HepG2 (cell line): ENCODE results near the gene APC2. TPM values are rescaled to one million over a fixed set of nuclear protein-coding genes. Genes with fewer than 3 reads are reported as not detected.

ENCODE experiments used
- ARNT ChIP-seq: fragments of 450-650 bp; IDR thresholded peaks from 2 replicates; pipeline ENCODE4 v1.6.1; 2017
- DNMT3B ChIP-seq: conservative IDR thresholded peaks from 2 replicates; pipeline ENCODE4 v1.6.1; 2016; ENCODE audit warnings: missing biosample characterization, control low read depth
- GFI1 ChIP-seq: sonication (generic); formaldehyde crosslinking; IDR thresholded peaks from 2 replicates; pipeline ENCODE4 v1.5.0; 2020; ENCODE audit warnings: missing genetic modification reagents, mild to moderate bottlenecking, borderline replicate concordance
- HNF4A ChIP-seq: sonication (generic); formaldehyde crosslinking; IDR thresholded peaks from 2 replicates; pipeline ENCODE4 v1.4.0; 2020; ENCODE audit warnings: missing genetic modification reagents
- MTA1 ChIP-seq: sonication (generic); formaldehyde crosslinking; IDR thresholded peaks from 2 replicates; pipeline ENCODE4 v1.4.0; 2020; ENCODE audit warnings: missing genetic modification reagents, mild to moderate bottlenecking, borderline replicate concordance
- NCOR1 ChIP-seq: fragments of 200-600 bp; sonication (generic); IDR thresholded peaks from 2 replicates; pipeline ENCODE4 v1.7.0; 2017; ENCODE audit warnings: antibody characterized with exemption, low read length, borderline replicate concordance
- NPAS2 ChIP-seq: sonication (generic); formaldehyde crosslinking; IDR thresholded peaks from 2 replicates; pipeline ENCODE4 v1.8.0; 2022; ENCODE audit warnings: mild to moderate bottlenecking, missing genetic modification reagents, borderline replicate concordance
- PRMT3 ChIP-seq: sonication (generic); formaldehyde crosslinking; IDR thresholded peaks from 2 replicates; pipeline ENCODE4 v1.8.1; 2022; ENCODE audit warnings: low read depth, mild to moderate bottlenecking, moderate library complexity, missing genetic modification reagents, borderline replicate concordance
- SALL2 ChIP-seq: sonication (generic); formaldehyde crosslinking; IDR thresholded peaks from 2 replicates; pipeline ENCODE4 v1.8.1; 2023; ENCODE audit warnings: mild to moderate bottlenecking, missing genetic modification reagents, inconsistent platforms
- TMF1 ChIP-seq: sonication (generic); formaldehyde crosslinking; IDR thresholded peaks from 2 replicates; pipeline ENCODE4 v1.8.1; 2022; ENCODE audit warnings: low read depth, missing genetic modification reagents
- TRIM22 ChIP-seq: fragments of 450-650 bp; IDR thresholded peaks from 2 replicates; pipeline ENCODE4 v1.6.1; 2017
- ZFYVE20 ChIP-seq: sonication (generic); formaldehyde crosslinking; IDR thresholded peaks from 2 replicates; pipeline ENCODE4 v1.8.0; 2023; ENCODE audit warnings: low read depth, mild to moderate bottlenecking, moderate library complexity, missing genetic modification reagents, borderline replicate concordance
- ZHX1 ChIP-seq: sonication (generic); formaldehyde crosslinking; IDR thresholded peaks from 2 replicates; pipeline ENCODE4 v1.8.1; 2022; ENCODE audit warnings: low read depth, mild to moderate bottlenecking, missing genetic modification reagents
- ZNF121 ChIP-seq: sonication (generic); formaldehyde crosslinking; IDR thresholded peaks from 2 replicates; pipeline ENCODE4 v1.5.0; 2020; ENCODE audit warnings: mild to moderate bottlenecking, missing genetic modification reagents
- ZNF484 ChIP-seq: sonication (generic); formaldehyde crosslinking; IDR thresholded peaks from 2 replicates; pipeline ENCODE4 v1.5.1; 2020; ENCODE audit warnings: mild to moderate bottlenecking, low read depth, missing genetic modification reagents, borderline replicate concordance
- ZNF678 ChIP-seq: sonication (generic); formaldehyde crosslinking; IDR thresholded peaks from 2 replicates; pipeline ENCODE4 v1.4.0; 2020; ENCODE audit warnings: mild to moderate bottlenecking, missing genetic modification reagents
- ZNF704 ChIP-seq: sonication (generic); formaldehyde crosslinking; IDR thresholded peaks from 2 replicates; pipeline ENCODE4 v1.8.1; 2023; ENCODE audit warnings: mild to moderate bottlenecking, inconsistent platforms, moderate library complexity, missing genetic modification reagents, borderline replicate concordance
- polyA plus RNA-seq, 8 experiments: library from polyadenylated mRNA; depleted of rRNA in 3 of 8; stranded (reverse) in 7 of 8; unstranded in 1 of 8; fragments of >200 nt; fragmentation: Illumina TruSeq in 4 of 8; extraction: Trizol in 4 of 8; gene quantifications; 2 replicates each; pipeline versions ENCODE4 v1.2.1 to v1.2.3, GENCODE V29; 2011 to 2016; ENCODE audit warnings: low read depth in 4 of 8, missing spikeins in 1 of 8, mixed read lengths in 1 of 8; ENCODE audit not compliant: insufficient read depth in 1 of 8
- total RNA-seq, 5 experiments: library from RNA; depleted of rRNA; stranded (reverse); fragments of >200 nt; fragmentation: Illumina TruSeq; extraction: Trizol; gene quantifications; 2 replicates each; pipeline ENCODE4 v1.2.3, GENCODE V29; 2016; ENCODE audit warnings: low read depth in 1 of 5
- TF ChIP-seq, protein P1 (sequence below): sonication (generic); formaldehyde crosslinking; IDR thresholded peaks from 2 replicates; pipeline ENCODE4 v1.8.0; 2022; ENCODE audit warnings: mild to moderate bottlenecking, missing genetic modification reagents; ENCODE audit not compliant: insufficient replicate concordance
- TF ChIP-seq, protein P2 (sequence below): sonication (generic); formaldehyde crosslinking; IDR thresholded peaks from 2 replicates; pipeline ENCODE4 v1.8.1; 2023; ENCODE audit warnings: mild to moderate bottlenecking, missing genetic modification reagents, borderline replicate concordance
- TF ChIP-seq, protein P3 (sequence below): IDR thresholded peaks from 2 replicates; pipeline ENCODE4 v1.6.1; 2016; ENCODE audit warnings: missing genetic modification reagents, missing compliant biosample characterization

APC2 gene
- total and polyA plus RNA-seq, 2 of the 13 experiments (the other 11 are each of a cell fraction or from before 2014, with no cell fraction given), result 0.08 to 0.22 TPM

- TF ChIP-seq PRMT3 (CRISPR knock-in tag) (peak; percentile 73; the same call in 1 of the 2 replicates), ZNF704 (no peak), NCOR1 (peak; percentile 86), ZNF484 (CRISPR knock-in tag) (no peak), ARNT (no peak), NPAS2 (CRISPR knock-in tag) (no peak), HNF4A (CRISPR knock-in tag) (peak; percentile 98), DNMT3B (CRISPR knock-in tag) (no peak), MTA1 (CRISPR knock-in tag) (peak; percentile 70), GFI1 (CRISPR knock-in tag) (peak; percentile 56; the same call in 1 of the 2 replicates), TMF1 (CRISPR knock-in tag) (no peak), TRIM22 (no peak), ZNF121 (CRISPR knock-in tag) (peak; percentile 93), ZHX1 (peak; percentile 84; the same call in 1 of the 2 replicates), ZNF678 (CRISPR knock-in tag) (no peak), SALL2 (CRISPR knock-in tag) (peak; percentile 39; the same call in 1 of the 2 replicates), ZFYVE20 (CRISPR knock-in tag) (no peak)
- TF ChIP-seq, protein P1, sequence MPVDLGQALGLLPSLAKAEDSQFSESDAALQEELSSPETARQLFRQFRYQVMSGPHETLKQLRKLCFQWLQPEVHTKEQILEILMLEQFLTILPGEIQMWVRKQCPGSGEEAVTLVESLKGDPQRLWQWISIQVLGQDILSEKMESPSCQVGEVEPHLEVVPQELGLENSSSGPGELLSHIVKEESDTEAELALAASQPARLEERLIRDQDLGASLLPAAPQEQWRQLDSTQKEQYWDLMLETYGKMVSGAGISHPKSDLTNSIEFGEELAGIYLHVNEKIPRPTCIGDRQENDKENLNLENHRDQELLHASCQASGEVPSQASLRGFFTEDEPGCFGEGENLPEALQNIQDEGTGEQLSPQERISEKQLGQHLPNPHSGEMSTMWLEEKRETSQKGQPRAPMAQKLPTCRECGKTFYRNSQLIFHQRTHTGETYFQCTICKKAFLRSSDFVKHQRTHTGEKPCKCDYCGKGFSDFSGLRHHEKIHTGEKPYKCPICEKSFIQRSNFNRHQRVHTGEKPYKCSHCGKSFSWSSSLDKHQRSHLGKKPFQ (CRISPR knock-in tag), result peak; percentile 49
- TF ChIP-seq, protein P2, sequence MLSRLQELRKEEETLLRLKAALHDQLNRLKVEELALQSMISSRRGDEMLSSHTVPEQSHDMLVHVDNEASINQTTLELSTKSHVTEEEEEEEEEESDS (CRISPR knock-in tag), result no peak
- TF ChIP-seq, protein P3, sequence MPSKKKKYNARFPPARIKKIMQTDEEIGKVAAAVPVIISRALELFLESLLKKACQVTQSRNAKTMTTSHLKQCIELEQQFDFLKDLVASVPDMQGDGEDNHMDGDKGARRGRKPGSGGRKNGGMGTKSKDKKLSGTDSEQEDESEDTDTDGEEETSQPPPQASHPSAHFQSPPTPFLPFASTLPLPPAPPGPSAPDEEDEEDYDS (CRISPR knock-in tag), result 0 out of 2 replicates have a peak, but pooled peaks have one; percentile 19
Measured at GRCh38 chr19:1400281-1401137, 49.4 kb upstream of the APC2 start (continued).
